H9 (cell line): ENCODE measurements around the gene CD3G. TPM values are rescaled to one million over a fixed set of nuclear protein-coding genes. Genes with fewer than 3 reads are reported as not detected.

Experiments used
- DNase-seq: peaks from one replicate; pipeline ENCODE4 v3.0.0-alpha.2; 2017
- H2AFZ ChIP-seq: one replicate; pipeline ENCODE4 v1.6.1; 2013; ENCODE audit warnings: mild to moderate bottlenecking, low read length, control low read depth, moderate library complexity
- H2AK5ac ChIP-seq: 2 replicates; pipeline ENCODE4 v1.6.1; 2013; ENCODE audit warnings: low read length, control low read depth, mixed read lengths; ENCODE audit not compliant: insufficient read length
- H2BK120ac ChIP-seq: one replicate; pipeline ENCODE4 v1.6.1; 2013; ENCODE audit warnings: low read depth, mild to moderate bottlenecking, low read length, control low read depth, inconsistent platforms; ENCODE audit not compliant: poor library complexity, severe bottlenecking
- H2BK12ac ChIP-seq: 2 replicates; pipeline ENCODE4 v1.6.1; 2013; ENCODE audit warnings: low read length, control low read depth, mixed read lengths, low read depth; ENCODE audit not compliant: insufficient read length
- H2BK15ac ChIP-seq: 2 replicates; pipeline ENCODE4 v1.6.1; 2013; ENCODE audit warnings: low read depth, low read length, control low read depth
- H2BK20ac ChIP-seq: one replicate; pipeline ENCODE4 v1.6.1; 2013; ENCODE audit warnings: low read depth, mild to moderate bottlenecking, low read length, control low read depth, inconsistent platforms; ENCODE audit not compliant: poor library complexity, severe bottlenecking
- H2BK5ac ChIP-seq: 2 replicates; pipeline ENCODE4 v1.6.1; 2013; ENCODE audit warnings: low read length, control low read depth, mixed read lengths; ENCODE audit not compliant: insufficient read length
- H3K14ac ChIP-seq: 2 replicates; pipeline ENCODE4 v1.6.1; 2013; ENCODE audit warnings: low read length, control low read depth; ENCODE audit not compliant: insufficient read depth
- H3K18ac ChIP-seq: 2 replicates; pipeline ENCODE4 v1.6.1; 2013; ENCODE audit warnings: low read depth, mild to moderate bottlenecking, mixed read lengths, low read length, control low read depth; ENCODE audit not compliant: insufficient read length
- H3K23ac ChIP-seq: 2 replicates; pipeline ENCODE4 v1.6.1; 2013; ENCODE audit warnings: low read length, control low read depth, mixed read lengths, low read depth; ENCODE audit not compliant: insufficient read length
- H3K23me2 ChIP-seq: 2 replicates; pipeline ENCODE4 v1.6.1; 2013; ENCODE audit warnings: low read depth, mild to moderate bottlenecking, mixed read lengths, low read length, control low read depth; ENCODE audit not compliant: insufficient read length, poor library complexity, severe bottlenecking
- H3K27ac ChIP-seq: 2 replicates; pipeline ENCODE4 v1.5.1; 2013; ENCODE audit warnings: low read length, control low read depth, mixed read lengths, low read depth; ENCODE audit not compliant: insufficient read length
- H3K27me3 ChIP-seq: 2 replicates; pipeline ENCODE4 v1.6.1; 2013; ENCODE audit warnings: low read length, control low read depth, inconsistent platforms; ENCODE audit not compliant: insufficient read depth
- H3K4ac ChIP-seq: 2 replicates; pipeline ENCODE4 v1.6.1; 2013; ENCODE audit warnings: low read depth, mild to moderate bottlenecking, control low read depth, inconsistent platforms, low read length, moderate library complexity
- H3K4me1 ChIP-seq: 2 replicates; pipeline ENCODE4 v1.6.1; 2013; ENCODE audit warnings: low read length, control low read depth, inconsistent platforms; ENCODE audit not compliant: insufficient read depth
- H3K4me2 ChIP-seq: 2 replicates; pipeline ENCODE4 v1.6.1; 2013; ENCODE audit warnings: low read length, control low read depth, mixed read lengths; ENCODE audit not compliant: insufficient read length, insufficient read depth
- H3K56ac ChIP-seq: 2 replicates; pipeline ENCODE4 v1.6.1; 2013; ENCODE audit warnings: low read depth, mild to moderate bottlenecking, mixed read lengths, low read length, control low read depth; ENCODE audit not compliant: insufficient read length
- H3K79me1 ChIP-seq: 2 replicates; pipeline ENCODE4 v1.6.1; 2013; ENCODE audit warnings: low read depth, mild to moderate bottlenecking, moderate library complexity, low read length, control low read depth, inconsistent platforms; ENCODE audit not compliant: insufficient read depth, poor library complexity, severe bottlenecking
- H3K79me2 ChIP-seq: 2 replicates; pipeline ENCODE4 v1.6.1; 2013; ENCODE audit warnings: low read length, control low read depth, inconsistent platforms; ENCODE audit not compliant: insufficient read depth
- H3K9ac ChIP-seq: 2 replicates; pipeline ENCODE4 v1.6.1; 2013; ENCODE audit warnings: low read length, control low read depth, mixed read lengths; ENCODE audit not compliant: insufficient read length; ENCODE audit errors: extremely low read depth
- H3K9me3 ChIP-seq: one replicate; pipeline ENCODE4 v1.6.1; 2013; ENCODE audit warnings: low read depth, low read length, inconsistent platforms; ENCODE audit not compliant: control insufficient read depth
- H3T11ph ChIP-seq: one replicate; pipeline ENCODE4 v1.6.1; 2013; ENCODE audit warnings: mild to moderate bottlenecking, low read length, control low read depth, inconsistent platforms
- H4K20me1 ChIP-seq: one replicate; pipeline ENCODE4 v1.6.1; 2013; ENCODE audit not compliant: control insufficient read depth, insufficient read length, insufficient read depth
- H4K5ac ChIP-seq: 2 replicates; pipeline ENCODE4 v1.6.1; 2013; ENCODE audit warnings: low read depth, mild to moderate bottlenecking, mixed read lengths, low read length, control low read depth; ENCODE audit not compliant: insufficient read length
- H4K8ac ChIP-seq: replicated peaks from 2 replicates; pipeline ENCODE4 v1.6.1; 2013; ENCODE audit warnings: low read length, control low read depth, mixed read lengths, low read depth; ENCODE audit not compliant: insufficient read length
- H4K91ac ChIP-seq: 2 replicates; pipeline ENCODE4 v1.6.1; 2013; ENCODE audit warnings: low read depth, mild to moderate bottlenecking, moderate library complexity, mixed read lengths, low read length, control low read depth; ENCODE audit not compliant: insufficient read length
- H3K27ac Mint-ChIP-seq, 3 experiments: 2 replicates in 2 of 3; 3 replicates in 1 of 3; pipeline ENCODE4 v1.8.0; 2020 to 2021; ENCODE audit warnings: mixed read lengths in 3 of 3, mild to moderate bottlenecking in 1 of 3, moderate library complexity in 1 of 3
- H3K27me3 Mint-ChIP-seq: 2 replicates; pipeline ENCODE4 v1.8.0; 2021; ENCODE audit warnings: low read depth, mild to moderate bottlenecking, moderate library complexity, mixed read lengths
- H3K36me3 Mint-ChIP-seq, 3 experiments: 2 replicates in 2 of 3; 3 replicates in 1 of 3; pipeline ENCODE4 v1.8.0; 2020 to 2021; ENCODE audit warnings: low read depth in 3 of 3, mixed read lengths in 3 of 3; ENCODE audit not compliant: insufficient read depth in 1 of 3
- H3K4me1 Mint-ChIP-seq, 2 experiments: 2 replicates each; pipeline ENCODE4 v1.8.0; 2020; ENCODE audit warnings: mixed read lengths in 2 of 2
- H3K4me3 Mint-ChIP-seq, 2 experiments: 2 replicates in 1 of 2; 3 replicates in 1 of 2; pipeline ENCODE4 v1.8.0; 2020 to 2021; ENCODE audit warnings: mild to moderate bottlenecking in 2 of 2, mixed read lengths in 2 of 2, moderate library complexity in 1 of 2
- H3K9me3 Mint-ChIP-seq, 2 experiments: 2 replicates in 1 of 2; 3 replicates in 1 of 2; pipeline ENCODE4 v1.8.0; 2020; ENCODE audit warnings: mild to moderate bottlenecking in 2 of 2, mixed read lengths in 2 of 2, moderate library complexity in 1 of 2
- WGBS: extraction: QIAGEN DNeasy Blood & Tissue Kit; methylation state at CpG from one replicate; pipeline ENCODE4 v1.1.7; 2013; ENCODE audit warnings: missing lambda C conversion rate, low lambda C conversion rate, mixed read lengths; ENCODE audit not compliant: insufficient read length; ENCODE audit errors: extremely low coverage; 5-methylcytosine and 5-hydroxymethylcytosine counted together
- total RNA-seq: library from RNA; stranded (reverse); gene quantifications from 2 replicates; pipeline ENCODE4 v1.2.1, GENCODE V29; 2021
- TF ChIP-seq, protein P1 (sequence below): fragments of 200-600 bp; sonication (generic); conservative IDR thresholded peaks from 3 replicates; pipeline ENCODE4 v1.8.0; 2021; ENCODE audit warnings: antibody characterized with exemption, mild to moderate bottlenecking

CD3G gene
- total RNA-seq, 1 experiment from 2014 or later: not detected

DNA sequence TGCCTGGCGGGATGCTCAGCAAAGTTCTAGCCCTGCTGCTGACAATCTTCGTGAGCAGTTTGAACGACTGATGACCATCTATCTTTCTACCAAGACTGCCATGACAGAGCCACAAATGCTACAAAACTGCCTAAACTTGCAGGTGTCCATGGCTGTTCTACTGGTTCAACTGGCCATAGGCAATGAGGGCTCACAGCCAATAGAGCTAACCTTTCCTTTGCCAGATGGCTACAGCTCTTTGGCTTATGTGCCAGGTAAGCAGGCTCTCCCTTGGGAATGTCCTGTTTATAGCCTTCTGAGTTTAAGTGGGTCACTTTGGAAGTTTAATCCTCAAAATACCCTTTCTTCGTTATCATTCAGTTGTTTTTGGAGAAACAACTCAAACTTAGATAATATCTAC lies 35.4 kb downstream of the CD3G start:
- no peaks in the 10 kb centered on the region for H3K9me3 ChIP-seq
- H3K9me3 Mint-ChIP-seq: no peaks in the 10 kb centered on the region
- H3K4ac ChIP-seq: no peak overlapping the region
- no peak overlapping the region for H4K91ac ChIP-seq
- no peak overlapping the region for H3K4me2 ChIP-seq
- no peaks in the 10 kb centered on the region for H3K27me3 Mint-ChIP-seq
- no peak overlapping the region for H3K27ac Mint-ChIP-seq
- no peak overlapping the region for H4K5ac ChIP-seq
- peaks cover 8 to 72% (median 40%) of the 10 kb centered on the region in 3 experiments for H3K36me3 Mint-ChIP-seq
- no peak overlapping the region for H3K14ac ChIP-seq
- TF ChIP-seq, protein P1, sequence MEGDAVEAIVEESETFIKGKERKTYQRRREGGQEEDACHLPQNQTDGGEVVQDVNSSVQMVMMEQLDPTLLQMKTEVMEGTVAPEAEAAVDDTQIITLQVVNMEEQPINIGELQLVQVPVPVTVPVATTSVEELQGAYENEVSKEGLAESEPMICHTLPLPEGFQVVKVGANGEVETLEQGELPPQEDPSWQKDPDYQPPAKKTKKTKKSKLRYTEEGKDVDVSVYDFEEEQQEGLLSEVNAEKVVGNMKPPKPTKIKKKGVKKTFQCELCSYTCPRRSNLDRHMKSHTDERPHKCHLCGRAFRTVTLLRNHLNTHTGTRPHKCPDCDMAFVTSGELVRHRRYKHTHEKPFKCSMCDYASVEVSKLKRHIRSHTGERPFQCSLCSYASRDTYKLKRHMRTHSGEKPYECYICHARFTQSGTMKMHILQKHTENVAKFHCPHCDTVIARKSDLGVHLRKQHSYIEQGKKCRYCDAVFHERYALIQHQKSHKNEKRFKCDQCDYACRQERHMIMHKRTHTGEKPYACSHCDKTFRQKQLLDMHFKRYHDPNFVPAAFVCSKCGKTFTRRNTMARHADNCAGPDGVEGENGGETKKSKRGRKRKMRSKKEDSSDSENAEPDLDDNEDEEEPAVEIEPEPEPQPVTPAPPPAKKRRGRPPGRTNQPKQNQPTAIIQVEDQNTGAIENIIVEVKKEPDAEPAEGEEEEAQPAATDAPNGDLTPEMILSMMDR: no peak
- H2BK120ac ChIP-seq: no peak overlapping the region
- H3K23me2 ChIP-seq: no peaks in the 10 kb centered on the region
- no peak overlapping the region for H4K8ac ChIP-seq
- H3K9ac ChIP-seq: no peak overlapping the region
- H4K20me1 ChIP-seq: no peaks in the 10 kb centered on the region
- no CpG with 5 or more reads among the region's 4 CpGs for WGBS
- no peak overlapping the region for H2BK15ac ChIP-seq
- no peak overlapping the region for H3K23ac ChIP-seq
- no peak overlapping the region for H3K4me3 Mint-ChIP-seq
- no peaks in the 10 kb centered on the region for H3K4me1 ChIP-seq
- no peak overlapping the region for H2BK12ac ChIP-seq
- H3K79me1 ChIP-seq: no peaks in the 10 kb centered on the region
- H2AK5ac ChIP-seq: no peak overlapping the region
- H3K27ac ChIP-seq: no peak overlapping the region
- no peak overlapping the region for H3K56ac ChIP-seq
- no peak overlapping the region for H3K18ac ChIP-seq
- H3K27me3 ChIP-seq: no peaks in the 10 kb centered on the region
- no peaks in the 10 kb centered on the region for H3K79me2 ChIP-seq
- no peak for DNase-seq
- no peak overlapping the region for H2AFZ ChIP-seq
- no peak overlapping the region for H2BK20ac ChIP-seq
- H3T11ph ChIP-seq: no peak overlapping the region
- H2BK5ac ChIP-seq: no peak overlapping the region
- H3K4me1 Mint-ChIP-seq: no peaks in the 10 kb centered on the region
